Gastroesophageal sphincter (tissue), 4 donors: ENCODE data around the gene JSRP1. TPM values are rescaled to one million over a fixed set of nuclear protein-coding genes. Genes with fewer than 3 reads are reported as not detected.
A peak's percentile ranks its signal among the peaks of the same experiment; 100 is the strongest.

Experiments
- ATAC-seq: fragments of 150-250 bp; one replicate; pipeline ENCODE4 v1.9.1; 2016; ENCODE audit warnings: mild to moderate bottlenecking, moderate library complexity
- H3K27ac ChIP-seq, 4 donors: fragments of 200-600 bp; sonication (generic) in 3 of 4; 1 replicate in 3 of 4; 2 replicates in 1 of 4; pipeline ENCODE4 v1.5.1; 2016 to 2019
- H3K27me3 ChIP-seq: fragments of 200-600 bp; sonication (generic); one replicate; pipeline ENCODE4 v1.5.1; 2019
- H3K36me3 ChIP-seq, 2 donors: fragments of 200-600 bp; sonication (generic); one replicate each; pipeline ENCODE4 v1.5.1; 2019; ENCODE audit warnings: control low read depth in 1 of 2
- H3K4me1 ChIP-seq, 3 donors: fragments of 200-600 bp; sonication (generic); 1 replicate in 2 of 3; 2 replicates in 1 of 3; pipeline ENCODE4 v1.5.1; 2016 to 2019; ENCODE audit warnings: control low read depth in 2 of 3
- H3K4me3 ChIP-seq, 2 donors: fragments of 200-600 bp; sonication (generic); one replicate each; pipeline ENCODE4 v1.5.1; 2019; ENCODE audit warnings: mild to moderate bottlenecking in 1 of 2, moderate library complexity in 1 of 2
- H3K9me3 ChIP-seq, 3 donors: fragments of 200-600 bp; sonication (generic); one replicate each; pipeline ENCODE4 v1.5.1; 2017 to 2019; ENCODE audit warnings: control low read depth in 2 of 3
- EP300 ChIP-seq: sonication (generic); formaldehyde crosslinking; IDR thresholded peaks from one replicate; pipeline ENCODE4 v1.6.1; 2017; ENCODE audit warnings: antibody characterized with exemption, mild to moderate bottlenecking
- POLR2A ChIP-seq, 2 donors: fragments of 450-650 bp; IDR thresholded peaks; one replicate each; pipeline ENCODE4 v1.6.1; 2017; ENCODE audit warnings: antibody characterized with exemption in 2 of 2, mild to moderate bottlenecking in 2 of 2, moderate library complexity in 1 of 2
- POLR2AphosphoS5 ChIP-seq: sonication (generic); formaldehyde crosslinking; IDR thresholded peaks from one replicate; pipeline ENCODE4 v1.6.1; 2017; ENCODE audit warnings: antibody characterized with exemption
- WGBS, 2 donors: methylation state at CpG; one replicate each; pipeline ENCODE4 v1.1.5; 2018; ENCODE audit warnings: low coverage in 1 of 2; 5-methylcytosine and 5-hydroxymethylcytosine counted together
- total RNA-seq, 4 donors: library from RNA; depleted of rRNA; stranded (reverse); fragments of >200 nt; gene quantifications; one replicate each; pipeline ENCODE4 v1.1.0, GENCODE V29; 2016
- TF ChIP-seq, protein P1 (sequence below), 4 experiments: fragments of 200-600 bp in 2 of 4; fragments of 450-650 bp in 2 of 4; sonication (generic) in 1 of 4; IDR thresholded peaks; one replicate each; pipeline ENCODE4 v1.5.1; 2017 to 2019; ENCODE audit warnings: antibody characterized with exemption in 4 of 4, mild to moderate bottlenecking in 2 of 4, moderate library complexity in 2 of 4

The JSRP1 gene
- total RNA-seq, 4 donors from 2014 or later = 0.37 TPM; not detected in 3

GRCh38 chr19:2277138-2277537 is 20.9 kb upstream of the JSRP1 start:
- Histone ChIP-seq H3K27me3 (no peaks in the 10 kb centered on the region), H3K27ac (no peak overlapping the region), H3K4me1 (peaks cover 0 to 63% (median 33%) of the 10 kb centered on the region in 3 donors), H3K4me3 (no peak overlapping the region), H3K9me3 (no peaks in the 10 kb centered on the region), H3K36me3 (peaks cover 0 to 38% of the 10 kb centered on the region in 2 donors)
- no peak for ATAC-seq
- TF ChIP-seq POLR2A (IDR thresholded peaks at IDR 0.05) (no peak), EP300 (no peak), POLR2AphosphoS5 (no peak)
- TF ChIP-seq, protein P1, sequence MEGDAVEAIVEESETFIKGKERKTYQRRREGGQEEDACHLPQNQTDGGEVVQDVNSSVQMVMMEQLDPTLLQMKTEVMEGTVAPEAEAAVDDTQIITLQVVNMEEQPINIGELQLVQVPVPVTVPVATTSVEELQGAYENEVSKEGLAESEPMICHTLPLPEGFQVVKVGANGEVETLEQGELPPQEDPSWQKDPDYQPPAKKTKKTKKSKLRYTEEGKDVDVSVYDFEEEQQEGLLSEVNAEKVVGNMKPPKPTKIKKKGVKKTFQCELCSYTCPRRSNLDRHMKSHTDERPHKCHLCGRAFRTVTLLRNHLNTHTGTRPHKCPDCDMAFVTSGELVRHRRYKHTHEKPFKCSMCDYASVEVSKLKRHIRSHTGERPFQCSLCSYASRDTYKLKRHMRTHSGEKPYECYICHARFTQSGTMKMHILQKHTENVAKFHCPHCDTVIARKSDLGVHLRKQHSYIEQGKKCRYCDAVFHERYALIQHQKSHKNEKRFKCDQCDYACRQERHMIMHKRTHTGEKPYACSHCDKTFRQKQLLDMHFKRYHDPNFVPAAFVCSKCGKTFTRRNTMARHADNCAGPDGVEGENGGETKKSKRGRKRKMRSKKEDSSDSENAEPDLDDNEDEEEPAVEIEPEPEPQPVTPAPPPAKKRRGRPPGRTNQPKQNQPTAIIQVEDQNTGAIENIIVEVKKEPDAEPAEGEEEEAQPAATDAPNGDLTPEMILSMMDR (IDR thresholded peaks at IDR 0.05) = no peak
- 76 to 100% methylated on average over 2 to 9 of the region's 9 CpGs for WGBS, 2 donors

DNA sequence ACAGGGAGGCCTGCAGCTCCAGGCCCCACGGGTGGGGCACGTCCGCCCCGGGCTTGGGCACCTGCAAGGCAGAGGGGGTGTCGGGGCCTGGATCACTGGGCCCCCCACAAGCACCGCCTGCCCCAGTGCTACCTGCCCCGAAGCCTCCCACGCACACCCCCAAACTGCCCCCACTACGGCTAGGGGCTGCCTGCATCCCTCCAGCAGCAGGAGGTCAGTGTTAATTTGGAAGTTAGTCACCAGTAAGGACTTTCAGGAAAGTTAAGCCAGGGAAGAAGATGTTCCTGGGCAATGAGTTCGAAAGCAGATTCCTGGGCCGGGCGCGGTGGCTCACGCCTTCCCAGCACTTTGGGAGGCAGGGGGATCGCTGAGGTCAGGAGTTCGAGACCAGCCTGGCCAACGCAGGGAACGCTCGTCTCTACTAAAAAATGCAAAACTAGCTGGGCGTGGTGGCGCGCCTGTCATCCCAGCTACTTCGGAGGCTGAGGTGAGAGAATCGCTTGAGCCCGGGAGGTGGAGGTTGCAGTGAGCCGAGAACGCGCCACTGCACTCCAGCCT is 20.3 kb upstream of the JSRP1 start:
- Histone ChIP-seq H3K36me3 (peaks cover 0 to 44% of the 10 kb centered on the region in 2 donors), H3K4me1 (peaks cover 0 to 63% (median 38%) of the 10 kb centered on the region in 3 donors)
- TF ChIP-seq, protein P1 (IDR thresholded peaks at IDR 0.05) = no peak
- TF ChIP-seq EP300 = no peak
- no peak for TF ChIP-seq POLR2A (IDR thresholded peaks at IDR 0.05)
- TF ChIP-seq POLR2AphosphoS5 = no peak

GRCh38 chr19:2275588-2276428 is 19.6 kb upstream of the JSRP1 start:
- Histone ChIP-seq H3K36me3 (peaks cover 0 to 47% of the 10 kb centered on the region in 2 donors), H3K27me3 (no peaks in the 10 kb centered on the region), H3K4me3 (peak overlapping the region in 1 of 2 donors; percentile 24), H3K27ac (peak overlapping the region in 3 of 4 donors; percentile 5 to 94 (median 60)), H3K4me1 (peaks cover 0 to 67% (median 42%) of the 10 kb centered on the region in 3 donors), H3K9me3 (no peaks in the 10 kb centered on the region)
- TF ChIP-seq EP300 (no peak), POLR2A (IDR thresholded peaks at IDR 0.05) (no peak), POLR2AphosphoS5 (no peak)
- TF ChIP-seq, protein P1 (IDR thresholded peaks at IDR 0.05) = no peak
- ATAC-seq = peak; percentile 29
- 20% methylated on average over 3 of the region's 74 CpGs; no CpG with 5 or more reads in 1 of the 2 donors for WGBS, 2 donors

More for the DNA sequence above, 20.3 kb upstream of the JSRP1 start:
- Histone ChIP-seq H3K4me3 (peak overlapping the region in 1 of 2 donors; percentile 24), H3K9me3 (no peaks in the 10 kb centered on the region), H3K27me3 (no peaks in the 10 kb centered on the region), H3K27ac (peak overlapping the region in 2 of 4 donors; percentile 60 to 94)
- ATAC-seq = no peak
- 87 to 93% methylated on average over 3 to 17 of the region's 28 CpGs for WGBS, 2 donors

DNA sequence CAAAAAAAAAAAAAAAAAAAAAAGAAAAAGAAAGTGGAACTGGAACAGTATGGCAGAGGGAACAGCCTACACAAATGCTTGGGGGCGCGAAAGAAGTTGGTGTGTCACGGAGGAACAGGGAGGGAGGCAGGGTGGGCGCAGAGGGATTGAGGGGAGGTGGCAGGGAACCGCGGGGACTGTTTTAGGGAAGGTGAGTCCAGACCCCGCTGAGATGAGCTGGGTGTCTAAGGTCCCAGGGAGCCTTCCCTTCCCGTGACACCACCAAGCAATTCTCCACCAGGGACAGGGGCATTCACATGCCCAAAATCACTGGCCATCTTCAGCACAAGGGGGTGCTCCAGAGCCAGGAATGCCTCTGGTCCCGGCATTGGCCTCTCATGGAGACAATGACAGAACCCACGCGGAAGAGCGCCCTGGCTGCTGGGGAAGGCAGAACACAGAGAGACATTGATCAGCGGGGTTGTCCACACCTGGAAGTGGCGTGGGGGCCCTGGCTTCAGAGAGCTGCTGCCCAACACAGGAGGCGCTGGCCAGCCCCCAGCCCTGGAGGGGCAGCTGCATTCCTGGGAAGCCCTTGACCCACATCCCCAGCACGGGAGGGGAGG is 18.8 kb upstream of the JSRP1 start:
- 41 to 54% methylated on average over 3 to 7 of the region's 16 CpGs for WGBS, 2 donors
- peaks cover 0 to 64% (median 42%) of the 10 kb centered on the region in 3 donors for H3K4me1 ChIP-seq
- ATAC-seq = peak; percentile 15

More for the DNA sequence above, 18.8 kb upstream of the JSRP1 start:
- H3K9me3 ChIP-seq = no peaks in the 10 kb centered on the region
- H3K27me3 ChIP-seq = no peaks in the 10 kb centered on the region
- H3K27ac ChIP-seq = peak overlapping the region in 3 of 4 donors; percentile 5 to 94 (median 60)
- peaks cover 0 to 47% of the 10 kb centered on the region in 2 donors for H3K36me3 ChIP-seq
- TF ChIP-seq POLR2AphosphoS5 (peak; percentile 23), POLR2A (IDR thresholded peaks at IDR 0.05) (no peak)
- TF ChIP-seq, protein P1 (IDR thresholded peaks at IDR 0.05) = peak in 3 of 4 experiments; percentile 63 to 72 (median 72)
- H3K4me3 ChIP-seq = peak overlapping the region in 1 of 2 donors; percentile 24
